ENCODE results near the gene TAS1R3.

- no peak for TF ChIP-seq CTCF (IDR thresholded peaks at IDR 0.05)
- TF ChIP-seq POLR2A (IDR thresholded peaks at IDR 0.05) = no peak
Observed at GRCh38 chr1:1303736-1304135, 27.3 kb upstream of the TAS1R3 start.

All from adrenal gland (tissue), 5 donors.